HG03135 (cell line): ENCODE measurements around the gene HTR7.

ENCODE experiments used
- ATAC-seq: cut with Tn5 transposase; IDR thresholded peaks from one replicate; pipeline ENCODE4 v1.9.1; 2021; ENCODE audit warnings: mild to moderate bottlenecking, moderate library complexity; ENCODE audit not compliant: unreplicated experiment

The HTR7 gene

GRCh38 chr10:90745565-90745964 is 112.3 kb downstream of the HTR7 start:
- no peak for ATAC-seq

GRCh38 chr10:90743291-90743690 is 114.5 kb downstream of the HTR7 start:
- no peak for ATAC-seq

GRCh38 chr10:90741926-90742565 is 115.8 kb downstream of the HTR7 start:
- ATAC-seq: no peak

- no peak for ATAC-seq
Measured at GRCh38 chr10:90740265-90740664, 117.6 kb downstream of the HTR7 start.

GRCh38 chr10:90738885-90739284 is 119.0 kb downstream of the HTR7 start:
- ATAC-seq: no peak

GRCh38 chr10:90734415-90734814 is 123.4 kb downstream of the HTR7 start:
- ATAC-seq: no peak

GRCh38 chr10:90732581-90732980 is 125.3 kb downstream of the HTR7 start:
- ATAC-seq: no peak

- ATAC-seq: no peak
Measured at GRCh38 chr10:90723416-90724068, 134.3 kb downstream of the HTR7 start.

GRCh38 chr10:90722832-90723231 is 135.0 kb downstream of the HTR7 start:
- ATAC-seq: no peak

GRCh38 chr10:90718182-90718581 is 139.7 kb downstream of the HTR7 start:
- ATAC-seq: no peak

GRCh38 chr10:90712529-90712928 is 145.3 kb downstream of the HTR7 start:
- no peak for ATAC-seq

GRCh38 chr10:90709727-90710126 is 148.1 kb downstream of the HTR7 start:
- no peak for ATAC-seq

GRCh38 chr10:90707657-90708056 is 150.2 kb downstream of the HTR7 start:
- ATAC-seq: no peak

GRCh38 chr10:90701428-90701827 is 156.4 kb downstream of the HTR7 start:
- no peak for ATAC-seq

GRCh38 chr10:90695915-90696676 is 161.7 kb downstream of the HTR7 start:
- no peak for ATAC-seq
